A673 (cell line): Measurements from ENCODE around the gene OTOG. TPM values are rescaled to one million over a fixed set of nuclear protein-coding genes. Genes with fewer than 3 reads are reported as not detected.

Experiments
- BruUV-seq: library from RNA; stranded (reverse); fragments of 400-500 nt; replicated peaks from 2 replicates; lab custom pipeline; 2021; lab: Mats Ljungman, UMichigan
- CTCF ChIA-PET: fragments of 300-600 bp; sonication (Branson Sonifier 250); formaldehyde crosslinking; loops from one replicate; lab custom pipeline; 2022; ENCODE audit warnings: antibody characterized with exemption; lab: Charles Lee
- POLR2A ChIA-PET: fragments of 300-600 bp; sonication (Branson Sonifier 250); formaldehyde crosslinking; loops from one replicate; lab custom pipeline; 2022; ENCODE audit warnings: antibody characterized with exemption; ENCODE audit not compliant: low non-redundant PET; lab: Charles Lee
- DNase-seq: peaks from one replicate; pipeline ENCODE4 v3.0.0-alpha.2; 2015; ENCODE audit warnings: low spot score
- H3K27ac ChIP-seq: fragments of 200-600 bp; sonication (generic); 2 replicates; pipeline ENCODE4 v1.5.1; 2016; ENCODE audit warnings: mixed run types, low read depth, mild to moderate bottlenecking, mixed read lengths, antibody characterized with exemption, low read length; ENCODE audit not compliant: poor library complexity, severe bottlenecking
- H3K27me3 ChIP-seq: fragments of 200-600 bp; sonication (generic); replicated peaks from 2 replicates; pipeline ENCODE4 v1.6.1; 2017; ENCODE audit warnings: mixed run types, low read depth, mild to moderate bottlenecking, mixed read lengths, antibody characterized with exemption, low read length; ENCODE audit not compliant: insufficient read depth, poor library complexity
- H3K36me3 ChIP-seq: fragments of 200-600 bp; sonication (generic); 2 replicates; pipeline ENCODE4 v1.6.1; 2016; ENCODE audit warnings: mixed run types, mild to moderate bottlenecking, mixed read lengths, antibody characterized with exemption, low read length; ENCODE audit not compliant: insufficient read depth, poor library complexity, severe bottlenecking
- H3K4me1 ChIP-seq: fragments of 200-600 bp; sonication (generic); 2 replicates; pipeline ENCODE4 v1.6.1; 2017; ENCODE audit warnings: mixed run types, mild to moderate bottlenecking, mixed read lengths, antibody characterized with exemption, low read length; ENCODE audit not compliant: insufficient read depth, poor library complexity, severe bottlenecking
- H3K4me3 ChIP-seq: fragments of 200-600 bp; sonication (generic); 2 replicates; pipeline ENCODE4 v1.5.1; 2016; ENCODE audit warnings: low read depth, mixed run types, mild to moderate bottlenecking, mixed read lengths, low read length; ENCODE audit not compliant: poor library complexity, severe bottlenecking
- H3K9me3 ChIP-seq: fragments of 200-600 bp; sonication (generic); 2 replicates; pipeline ENCODE4 v1.6.1; 2016; ENCODE audit warnings: mixed run types, low read depth, mild to moderate bottlenecking, mixed read lengths, antibody characterized with exemption, low read length; ENCODE audit not compliant: poor library complexity, severe bottlenecking
- CTCF ChIP-seq: fragments of 300-800, 200-600 bp; sonication (generic); conservative IDR thresholded peaks from 2 replicates; pipeline ENCODE4 v1.5.1; 2017; ENCODE audit warnings: low read depth, mild to moderate bottlenecking, antibody characterized with exemption, low read length, moderate library complexity, mixed read lengths
- EZH2 ChIP-seq: fragments of 200-600 bp; sonication (generic); IDR thresholded peaks from 2 replicates; pipeline ENCODE4 v1.6.1; 2017; ENCODE audit warnings: borderline replicate concordance, low read depth, mild to moderate bottlenecking, mixed read lengths, antibody characterized with exemption, low read length; ENCODE audit not compliant: poor library complexity, severe bottlenecking
- intact Hi-C: fragments of 100-400 bp; cut with micrococcal nuclease; formaldehyde crosslinking; loops from one replicate; pipeline ENCODE4 v1.10.0; 2022; ENCODE audit not compliant: unreplicated experiment
- total RNA-seq: library from RNA; stranded (reverse); gene quantifications from 2 replicates; pipeline ENCODE4 v1.2.3, GENCODE V29; 2021

Gene OTOG
- total RNA-seq, 1 experiment from 2014 or later: not detected

- H3K9me3 ChIP-seq: no peaks in the 10 kb centered on the region
- no peaks in the 10 kb centered on the region for H3K27me3 ChIP-seq
- ChIA-PET POLR2A (no interaction called here), CTCF (no interaction called here)
- no peaks in the 10 kb centered on the region for H3K36me3 ChIP-seq
- TF ChIP-seq EZH2 (no peak), CTCF (no peak)
- intact Hi-C loops: no loop called here
- no peak for DNase-seq
- H3K4me3 ChIP-seq: no peak overlapping the region
- no peak overlapping the region for H3K27ac ChIP-seq
- no TSS peak for BruUV-seq
- H3K4me1 ChIP-seq: no peaks in the 10 kb centered on the region
Observed at GRCh38 chr11:17571431-17572358, 24.6 kb downstream of the OTOG start.

GRCh38 chr11:17572359-17572690 is 25.3 kb downstream of the OTOG start:
- no TSS peak for BruUV-seq
- H3K4me3 ChIP-seq: no peak overlapping the region
- no peak for DNase-seq
- intact Hi-C loops: no loop called here
- no peaks in the 10 kb centered on the region for H3K4me1 ChIP-seq
- H3K27me3 ChIP-seq: no peaks in the 10 kb centered on the region
- no peaks in the 10 kb centered on the region for H3K36me3 ChIP-seq
- H3K9me3 ChIP-seq: no peaks in the 10 kb centered on the region
- no peak overlapping the region for H3K27ac ChIP-seq
- TF ChIP-seq EZH2 (no peak), CTCF (no peak)
- CTCF ChIA-PET: no interaction called here
- POLR2A ChIA-PET: no interaction called here

GRCh38 chr11:17572791-17573460 is 25.9 kb downstream of the OTOG start:
- no TSS peak for BruUV-seq
- Histone ChIP-seq H3K4me1 (no peaks in the 10 kb centered on the region), H3K4me3 (no peak overlapping the region), H3K36me3 (no peaks in the 10 kb centered on the region), H3K9me3 (no peaks in the 10 kb centered on the region), H3K27me3 (no peaks in the 10 kb centered on the region), H3K27ac (no peak overlapping the region)
- no peak for TF ChIP-seq CTCF
- TF ChIP-seq EZH2: no peak
- DNase-seq: no peak
- intact Hi-C loops: no loop called here
- POLR2A ChIA-PET: no interaction called here
- CTCF ChIA-PET: no interaction called here
